Measurements from ENCODE around the gene PTPRG.

GRCh38 chr3:62143843-62144450, 582.6 kb downstream of the PTPRG start:
- TF ChIP-seq CTCF (IDR thresholded peaks at IDR 0.05; ENCODE audit: low read depth, low read length) (no peak), EZH2phosphoT487 (IDR thresholded peaks at IDR 0.05; ENCODE audit: low read depth) (no peak)

Measured in OCI-LY3 (cell line).